Activated T-cell treated with anti-CD3 and anti-CD28 coated beads for 24 hours (primary cell): ENCODE results near the gene RETREG1.

Experiments used
- DNase-seq: peaks from one replicate; pipeline ENCODE4 v3.0.0-alpha.2; 2020; ENCODE audit warnings: low read depth

The RETREG1 gene

GRCh38 chr5:16580382-16580781 lies 36.4 kb downstream of the RETREG1 start:
- no peak for DNase-seq

GRCh38 chr5:16579142-16579847 lies 37.5 kb downstream of the RETREG1 start:
- DNase-seq: no peak

- DNase-seq: no peak
Measured at GRCh38 chr5:16578474-16578883, 38.3 kb downstream of the RETREG1 start.

- DNase-seq: no peak
Measured at GRCh38 chr5:16577677-16578076, 39.1 kb downstream of the RETREG1 start.

GRCh38 chr5:16574789-16575721 lies 41.7 kb downstream of the RETREG1 start:
- DNase-seq: no peak

DNA sequence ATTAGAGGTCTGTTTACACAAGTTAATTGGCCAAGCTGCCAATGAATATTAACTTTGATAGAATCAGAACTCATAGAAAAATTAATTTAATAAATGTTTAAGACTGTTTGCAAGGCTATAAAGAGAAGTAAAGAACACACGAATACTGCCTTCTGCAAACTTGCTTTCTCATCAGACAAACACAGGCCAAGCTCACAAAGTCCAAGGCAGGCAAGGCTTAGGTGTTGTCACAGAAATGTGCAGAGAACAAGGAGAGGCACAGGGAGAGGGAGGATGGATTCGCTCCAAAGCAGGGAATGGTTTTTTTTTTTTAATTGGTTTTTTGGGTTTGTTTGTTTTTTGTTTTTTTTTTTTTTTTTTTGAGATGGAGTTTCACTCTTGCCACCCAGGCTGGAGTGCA lies 43.4 kb downstream of the RETREG1 start:
- DNase-seq: no peak

DNA sequence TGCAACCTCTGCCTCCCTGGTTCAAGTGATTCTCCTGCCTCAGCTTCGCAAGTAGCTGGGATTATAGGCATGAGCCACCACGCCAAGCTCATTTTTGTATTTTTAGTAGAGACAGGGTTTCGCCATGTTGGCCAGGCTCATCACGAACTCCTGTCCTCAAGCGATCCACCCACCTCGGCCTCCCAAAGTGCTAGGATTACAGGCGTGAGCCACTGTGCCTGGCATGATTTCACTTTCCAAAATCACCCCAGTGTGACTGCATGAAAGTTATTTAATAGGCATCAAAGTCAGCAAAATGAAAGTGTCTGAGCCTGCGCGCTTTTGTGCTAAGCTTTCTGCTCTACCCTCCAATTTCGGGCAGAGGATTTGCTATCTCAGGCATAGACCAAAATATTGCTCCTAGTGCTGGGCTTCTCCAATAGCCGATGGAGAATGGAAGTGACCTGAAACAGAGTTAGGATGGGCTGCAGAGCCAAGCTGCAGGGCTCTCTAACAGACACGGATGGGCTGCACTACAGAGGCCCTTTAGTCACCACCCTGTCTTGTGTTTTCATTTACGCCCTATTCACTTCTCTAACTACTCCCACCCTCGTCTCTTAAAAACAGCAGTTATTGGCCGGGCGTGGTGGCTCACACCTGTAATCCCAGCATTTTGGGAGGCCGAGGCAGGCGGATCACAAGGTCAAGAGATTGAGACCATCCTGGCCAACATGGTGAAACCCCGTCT lies 44.3 kb downstream of the RETREG1 start:
- no peak for DNase-seq

DNA sequence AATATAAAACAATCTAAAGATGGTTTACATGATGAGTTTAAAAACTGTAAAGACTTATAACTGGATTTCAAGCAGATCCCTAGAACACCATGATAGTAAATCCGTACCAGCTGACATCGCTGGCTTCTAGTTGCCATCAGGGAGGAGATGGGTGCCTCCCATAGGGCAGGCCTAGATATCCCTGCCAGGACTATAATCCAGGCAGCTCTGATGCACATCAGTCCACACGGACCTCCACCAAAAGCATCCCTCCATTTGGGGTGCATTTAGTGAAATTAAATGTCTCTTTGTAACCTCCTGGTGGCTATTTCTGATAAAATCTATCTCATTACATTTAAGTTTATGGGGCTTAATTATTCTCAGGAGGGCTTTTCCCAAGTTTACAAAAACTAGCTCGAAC lies 45.8 kb downstream of the RETREG1 start:
- DNase-seq: no peak

- DNase-seq: no peak
Measured at GRCh38 chr5:16570121-16570815, 46.5 kb downstream of the RETREG1 start.

DNA sequence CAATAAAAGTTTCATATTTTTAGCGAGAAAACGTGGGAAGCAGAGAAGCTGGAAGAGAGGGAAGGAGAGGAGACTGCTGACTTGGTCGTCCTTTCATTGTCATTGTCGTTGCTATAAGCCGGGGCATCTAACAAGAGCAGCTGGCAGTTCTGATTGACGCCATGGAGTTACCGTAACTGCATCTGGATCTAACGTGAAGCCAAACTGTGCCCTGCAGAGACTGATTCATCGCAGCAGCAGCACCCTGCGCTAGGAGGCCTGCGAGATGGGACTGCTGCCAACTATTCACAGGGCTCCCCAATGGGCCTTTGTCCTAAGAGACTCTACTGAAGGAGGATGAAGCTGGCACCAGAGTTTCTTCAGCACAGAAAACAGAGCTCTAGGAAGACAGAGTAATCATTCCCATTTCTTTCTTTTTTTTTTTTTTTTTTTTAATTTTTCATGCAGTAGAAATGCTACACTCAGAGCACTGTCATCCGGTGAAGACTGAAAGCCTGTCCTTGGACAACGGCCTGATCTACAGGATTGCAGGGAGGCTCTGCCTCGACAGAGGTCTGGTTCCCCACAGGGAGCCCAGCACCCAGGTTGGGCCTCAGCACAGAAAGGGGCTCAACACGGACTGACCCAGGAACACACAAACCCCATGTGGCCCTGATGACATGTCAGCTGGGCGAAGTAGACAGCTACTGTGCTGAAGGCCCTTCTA lies 47.8 kb downstream of the RETREG1 start:
- no peak for DNase-seq

DNA sequence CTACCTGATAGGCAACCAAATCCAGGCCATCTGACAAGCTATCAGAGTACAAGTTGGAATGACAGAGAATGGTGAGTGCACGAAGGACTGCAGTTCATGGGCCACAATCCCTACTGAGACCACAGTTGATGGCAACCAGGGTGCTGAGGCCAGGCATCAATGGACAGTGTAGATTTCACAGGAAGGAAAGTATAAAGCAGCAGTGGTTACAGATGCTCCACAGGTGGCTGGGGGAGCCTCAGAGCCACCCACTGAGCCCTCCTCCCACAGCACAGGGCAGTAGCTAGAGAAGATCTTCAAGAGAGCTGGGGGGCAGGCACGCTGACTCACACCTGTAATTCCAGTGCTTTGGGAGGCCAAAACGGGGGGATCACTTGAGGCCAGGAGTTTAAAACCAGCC lies 49.4 kb downstream of the RETREG1 start:
- DNase-seq: no peak

DNA sequence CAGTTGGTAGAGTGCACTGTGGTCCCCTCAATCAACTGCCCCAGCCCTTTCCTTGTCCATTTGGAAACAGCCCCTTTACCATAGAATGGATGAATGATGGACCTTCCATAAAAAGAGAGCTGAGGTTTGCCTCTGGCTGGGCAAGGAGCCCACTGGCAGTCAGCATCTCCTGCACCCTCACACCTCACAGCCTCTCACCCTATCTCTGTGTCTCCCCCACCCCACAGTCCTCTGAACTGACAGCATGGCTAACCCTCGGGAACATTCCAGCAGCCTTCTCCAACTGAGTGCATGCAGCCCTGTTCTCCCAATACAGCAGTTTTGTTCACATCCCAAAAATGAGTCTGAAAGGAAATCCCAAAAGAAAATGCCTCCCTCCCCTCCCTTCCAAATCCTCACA lies 51.7 kb downstream of the RETREG1 start:
- DNase-seq: no peak

GRCh38 chr5:16564248-16564867 lies 52.4 kb downstream of the RETREG1 start:
- no peak for DNase-seq

GRCh38 chr5:16563686-16564085 lies 53.1 kb downstream of the RETREG1 start:
- no peak for DNase-seq

GRCh38 chr5:16561660-16562059 lies 55.1 kb downstream of the RETREG1 start:
- DNase-seq: no peak

DNA sequence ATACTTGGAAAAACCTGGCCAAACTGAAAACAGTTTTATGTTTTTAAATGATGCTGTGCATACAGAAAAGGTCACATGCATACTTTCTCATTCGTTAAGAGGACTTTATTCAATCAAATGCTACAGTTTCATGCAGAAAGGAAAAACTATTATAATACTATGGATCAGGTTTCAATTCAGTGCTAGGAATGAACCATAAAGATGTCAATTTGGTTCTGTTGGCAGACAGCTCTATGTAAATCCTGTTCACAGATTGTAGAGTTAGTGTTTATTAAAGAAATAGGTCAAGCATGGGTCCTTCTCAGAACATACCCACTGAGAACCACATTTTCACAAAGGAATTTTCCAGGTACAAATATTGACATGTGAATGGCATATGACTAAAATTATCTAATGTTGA lies 57.1 kb downstream of the RETREG1 start:
- no peak for DNase-seq

- no peak for DNase-seq
Measured at GRCh38 chr5:16558984-16559629, 57.7 kb downstream of the RETREG1 start.

- DNase-seq: no peak
Measured at GRCh38 chr5:16557477-16557876, 59.3 kb downstream of the RETREG1 start.

DNA sequence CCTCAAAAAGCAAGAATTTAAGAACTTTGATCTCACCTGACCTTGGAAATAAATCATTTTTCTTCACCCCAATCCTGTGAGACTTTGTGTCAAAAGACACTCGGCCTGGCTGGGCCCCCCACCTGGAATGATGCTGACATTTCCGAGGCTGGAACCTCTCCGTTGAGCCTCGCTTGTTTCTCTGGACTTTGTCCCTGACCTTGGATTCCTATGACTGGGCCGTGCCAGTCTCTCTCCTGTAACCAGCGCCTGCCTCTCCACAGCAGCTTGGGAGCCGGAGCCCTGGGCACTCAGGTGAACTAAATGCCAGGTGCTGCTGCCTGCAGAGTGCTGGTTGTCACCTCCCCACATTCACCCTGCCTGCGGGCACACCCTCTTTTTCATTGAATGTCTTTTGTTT lies 62.7 kb downstream of the RETREG1 start:
- no peak for DNase-seq

GRCh38 chr5:16552666-16553343 lies 64.0 kb downstream of the RETREG1 start:
- peak; percentile 39 for DNase-seq
